ENCODE results near the gene RAP1A.
"Not testable (repeated sequence)": the region's sequence is repeated elsewhere in the genome, so short reads cannot be mapped to it uniquely, and the experiment has no call there.

Gene RAP1A

DNA sequence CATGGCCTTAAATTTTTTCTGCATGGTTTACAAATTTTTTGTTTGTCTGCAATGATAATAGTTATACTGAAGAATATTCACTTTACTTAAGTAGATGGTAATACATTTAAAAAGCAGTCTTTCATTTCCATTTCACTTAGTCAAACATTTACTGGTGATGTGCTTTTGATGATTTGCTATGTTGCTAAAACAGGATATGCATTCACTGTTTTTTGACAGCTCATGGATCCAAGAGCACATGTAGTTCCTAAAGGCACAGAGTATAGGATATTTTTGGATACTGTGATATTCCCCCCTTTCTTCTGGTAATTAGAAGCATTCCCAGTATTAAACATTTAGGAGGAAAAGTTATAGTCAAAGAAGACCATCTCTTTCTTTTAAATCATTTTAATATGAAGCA is 45.9 kb downstream of the RAP1A start:
- no peak for DNase-seq (ENCODE audit: low spot score)

DNA sequence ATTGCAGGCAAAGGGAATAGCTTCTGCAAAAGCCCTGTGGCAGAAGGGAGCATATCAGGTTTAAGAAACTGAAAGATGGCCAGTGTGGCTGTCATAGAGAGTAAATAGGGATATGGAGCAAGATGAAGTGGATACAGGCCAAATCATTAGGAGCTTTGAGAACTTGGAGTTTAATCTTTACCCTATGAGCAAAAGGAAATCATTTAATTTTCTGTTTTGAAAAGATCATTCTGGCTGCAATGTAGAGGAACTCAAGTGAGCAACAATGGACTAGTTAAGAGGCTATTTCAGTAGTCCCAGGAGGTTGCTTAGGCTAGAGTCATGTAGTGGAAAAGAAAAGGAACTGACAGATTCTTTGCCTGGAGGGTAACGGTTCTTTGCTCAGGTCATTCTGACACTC is 47.2 kb downstream of the RAP1A start:
- no peak for DNase-seq (ENCODE audit: low spot score)

DNA sequence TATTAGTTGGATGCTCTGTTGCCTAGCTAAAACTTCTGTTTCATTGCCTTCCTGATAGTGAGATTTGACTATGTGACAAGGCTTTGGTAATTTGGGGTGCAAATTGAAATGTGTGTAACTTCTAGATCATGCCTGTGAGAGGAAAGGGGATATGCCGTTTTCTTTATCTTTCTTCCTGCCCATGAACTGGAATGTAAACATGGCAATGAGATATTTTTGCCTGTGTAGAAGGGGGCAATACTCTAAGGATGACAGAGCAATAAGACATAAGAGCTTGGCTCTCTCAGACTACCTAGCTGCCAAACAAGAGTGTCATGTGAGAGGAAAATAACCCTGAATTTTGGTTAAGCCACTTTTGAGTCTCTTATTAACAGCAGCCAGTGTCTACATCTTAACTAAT is 49.7 kb downstream of the RAP1A start:
- DNase-seq (ENCODE audit: low spot score): no peak

- no peak for DNase-seq (ENCODE audit: low spot score)
Observed at GRCh38 chr1:111671852-111672251, 52.3 kb downstream of the RAP1A start.

- DNase-seq (ENCODE audit: low spot score): no peak
Observed at GRCh38 chr1:111672331-111672730, 52.7 kb downstream of the RAP1A start.

DNA sequence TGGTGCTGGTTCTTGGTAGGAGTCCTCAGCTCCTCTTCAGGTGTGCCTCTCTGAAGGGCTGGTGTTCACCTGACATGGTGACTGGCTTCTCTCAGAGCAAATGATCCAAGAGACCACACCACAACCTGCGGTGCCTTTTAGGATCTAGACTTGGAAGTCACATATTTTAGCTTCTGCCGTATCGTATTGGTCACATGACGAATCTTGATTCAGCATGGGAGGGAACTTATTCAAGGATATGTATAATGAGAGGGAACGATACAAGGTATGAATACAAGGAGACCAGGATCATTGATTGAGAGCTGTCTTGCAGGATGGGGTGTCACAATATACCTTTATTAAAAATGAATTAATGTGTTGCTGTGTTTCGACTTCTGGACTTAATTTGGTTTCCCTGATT is 58.0 kb downstream of the RAP1A start:
- DNase-seq (ENCODE audit: low spot score): no peak

DNA sequence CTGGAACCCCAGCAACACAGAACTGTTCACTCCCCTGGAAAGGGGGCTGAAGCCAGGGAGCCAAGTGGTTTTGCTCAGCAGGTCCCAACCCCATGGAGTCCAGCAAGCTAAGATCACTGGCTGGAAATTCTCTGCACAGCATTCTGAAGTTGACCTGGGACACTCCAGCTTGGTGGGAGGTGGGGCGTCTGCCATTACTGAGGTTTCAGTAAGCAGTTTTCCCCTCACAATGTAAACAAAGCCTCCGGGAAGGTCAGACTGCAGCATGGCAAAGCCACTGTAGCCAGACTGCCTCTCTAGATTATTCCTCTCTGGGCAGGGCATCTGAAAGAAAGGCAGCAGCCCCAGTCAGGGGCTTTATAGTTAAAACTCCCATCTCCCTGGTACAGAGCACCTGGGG is 60.0 kb downstream of the RAP1A start:
- no peak for DNase-seq (ENCODE audit: low spot score)

GRCh38 chr1:111680212-111680800 is 60.7 kb downstream of the RAP1A start:
- not testable (repeated sequence) for DNase-seq (ENCODE audit: low spot score)

DNA sequence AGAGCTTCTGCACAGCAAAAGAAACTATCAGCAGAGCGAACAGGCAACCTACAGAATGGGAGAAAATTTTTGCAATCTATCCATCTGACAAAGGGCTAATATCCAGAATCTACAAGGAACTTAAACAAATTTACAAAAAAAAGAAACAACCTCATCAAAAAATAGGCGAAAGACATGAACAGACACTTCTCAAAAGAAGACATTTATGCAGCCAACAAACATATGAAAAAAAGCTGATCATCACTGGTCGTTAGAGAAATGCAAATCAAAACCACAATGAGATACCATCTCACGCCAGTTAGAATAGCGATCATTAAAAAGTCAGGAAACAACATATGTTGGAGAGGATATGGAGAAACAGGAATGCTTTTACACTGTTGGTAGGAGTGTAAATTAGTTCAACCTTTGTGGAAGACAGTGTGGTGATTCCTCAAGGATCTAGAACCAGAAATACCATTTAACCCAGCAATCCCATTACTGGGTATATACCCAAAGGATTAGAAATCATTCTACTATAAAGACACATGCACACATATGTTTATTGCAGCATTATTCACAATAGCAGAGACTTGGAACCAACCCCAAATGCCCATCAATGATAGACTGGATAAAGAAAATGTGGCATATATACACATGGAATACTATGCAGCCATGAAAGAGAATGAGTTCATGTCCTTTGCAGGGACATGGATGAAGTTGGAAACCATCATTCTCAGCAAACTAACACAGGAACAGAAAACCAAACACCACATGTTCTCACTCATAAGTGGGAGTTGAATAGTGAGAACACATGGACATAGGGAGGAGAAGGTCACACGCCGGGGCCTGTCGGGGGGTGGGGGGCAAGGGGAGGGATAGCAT is 65.9 kb downstream of the RAP1A start:
- not testable (repeated sequence) for DNase-seq (ENCODE audit: low spot score)

GRCh38 chr1:111690306-111690617 is 70.7 kb downstream of the RAP1A start:
- no peak for DNase-seq (ENCODE audit: low spot score)

GRCh38 chr1:111691886-111692285 is 72.3 kb downstream of the RAP1A start:
- no peak for DNase-seq (ENCODE audit: low spot score)

DNA sequence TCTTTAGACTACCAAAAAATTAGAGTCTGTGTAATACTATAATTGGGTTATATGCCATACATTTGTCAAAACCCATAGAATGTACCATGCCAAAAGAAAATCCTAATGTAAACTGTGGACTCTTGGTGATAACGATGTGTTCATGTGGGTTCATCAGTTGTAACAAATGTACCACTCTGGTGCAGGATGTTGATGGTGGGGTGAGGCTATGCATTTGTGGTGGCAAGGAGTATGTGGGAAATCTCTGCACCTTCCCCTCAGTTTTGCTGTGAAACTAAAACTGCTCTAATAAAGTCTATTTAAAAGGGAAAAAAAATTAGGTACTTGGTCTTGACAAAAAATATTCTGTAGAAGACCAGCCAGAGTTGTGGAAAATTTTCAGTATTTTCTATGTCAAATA is 76.2 kb downstream of the RAP1A start:
- DNase-seq (ENCODE audit: low spot score): no peak

- no peak for DNase-seq (ENCODE audit: low spot score)
Observed at GRCh38 chr1:111696330-111696729, 76.7 kb downstream of the RAP1A start.

DNA sequence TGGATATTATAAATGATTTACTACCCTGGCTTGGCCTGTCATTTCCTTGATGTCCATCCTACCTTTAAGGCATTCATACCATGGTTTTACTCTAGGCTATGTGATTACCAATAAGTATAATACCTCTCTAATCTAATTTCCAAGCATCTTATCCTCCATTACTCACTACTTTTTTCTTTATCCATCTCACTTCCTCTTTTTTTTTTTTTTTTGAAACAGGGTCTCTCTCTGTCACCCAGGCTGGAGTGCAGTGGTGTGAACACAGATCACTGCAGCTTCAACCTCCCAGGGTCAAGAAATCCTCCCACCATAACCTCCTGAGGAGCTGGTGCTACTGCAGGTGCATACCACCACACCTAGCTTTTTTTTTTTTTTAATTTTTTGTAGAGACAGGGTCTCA is 79.7 kb downstream of the RAP1A start:
- no peak for DNase-seq (ENCODE audit: low spot score)

DNA sequence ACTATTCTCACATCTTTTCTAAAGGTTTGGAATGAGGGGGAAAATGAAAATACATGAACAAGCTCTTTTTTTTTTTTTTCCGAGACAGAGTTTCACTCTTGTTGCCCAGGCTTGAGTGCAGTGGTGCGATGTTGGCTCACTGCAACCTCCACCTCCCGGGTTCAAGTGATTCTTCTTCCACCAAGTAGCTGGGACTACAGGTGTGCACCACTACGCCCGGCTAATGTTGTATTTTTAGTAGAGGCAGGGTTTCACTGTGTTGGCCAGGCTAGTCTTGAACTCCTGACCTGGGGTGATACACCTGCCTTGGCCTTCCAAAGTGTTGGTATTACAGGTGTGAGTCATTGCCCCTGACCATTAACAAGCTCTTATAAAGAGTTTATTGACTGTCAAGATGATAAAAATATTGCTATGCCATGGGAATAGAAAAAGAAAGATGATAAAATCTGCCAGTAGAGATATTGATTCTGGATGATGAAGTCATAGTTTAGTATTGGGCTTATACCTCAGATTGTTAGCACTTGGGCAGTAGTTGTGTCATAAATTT is 83.0 kb downstream of the RAP1A start:
- no peak for DNase-seq (ENCODE audit: low spot score)

DNA sequence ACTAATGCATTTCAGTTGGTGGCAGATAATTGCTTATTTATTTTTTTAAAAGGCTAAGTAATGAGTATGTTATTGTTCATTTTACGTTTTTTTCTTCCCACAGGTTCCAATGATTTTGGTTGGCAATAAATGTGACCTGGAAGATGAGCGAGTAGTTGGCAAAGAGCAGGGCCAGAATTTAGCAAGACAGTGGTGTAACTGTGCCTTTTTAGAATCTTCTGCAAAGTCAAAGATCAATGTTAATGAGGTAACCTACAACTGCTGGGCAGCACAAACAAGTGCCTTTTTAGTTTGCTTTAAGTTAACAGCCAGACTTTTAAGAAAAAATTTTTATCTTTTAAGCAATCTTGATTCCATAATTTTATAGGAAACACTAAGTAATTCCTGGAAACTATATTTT is 84.7 kb downstream of the RAP1A start:
- DNase-seq (ENCODE audit: low spot score): no peak

DNA sequence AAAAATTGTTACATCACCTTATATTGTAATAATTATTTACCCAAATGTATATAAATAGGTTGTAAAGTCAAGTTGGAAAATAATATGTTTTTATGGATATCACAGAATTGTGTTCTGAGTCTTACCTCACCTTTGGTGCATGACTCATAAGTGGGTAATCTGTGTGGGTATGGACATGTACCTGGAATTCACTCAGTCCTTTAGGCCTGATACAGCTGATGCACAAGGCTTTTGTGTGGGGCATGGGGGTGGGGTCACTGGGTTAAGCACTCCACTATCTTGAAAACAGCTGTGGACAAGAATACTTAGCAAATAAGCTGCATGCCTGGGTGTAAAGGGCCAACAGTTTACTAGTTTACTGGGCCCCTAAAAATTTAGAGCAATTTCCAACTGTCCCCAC is 85.2 kb downstream of the RAP1A start:
- DNase-seq (ENCODE audit: low spot score): no peak

GRCh38 chr1:111705841-111706240 is 86.3 kb downstream of the RAP1A start:
- no peak for DNase-seq (ENCODE audit: low spot score)

DNA sequence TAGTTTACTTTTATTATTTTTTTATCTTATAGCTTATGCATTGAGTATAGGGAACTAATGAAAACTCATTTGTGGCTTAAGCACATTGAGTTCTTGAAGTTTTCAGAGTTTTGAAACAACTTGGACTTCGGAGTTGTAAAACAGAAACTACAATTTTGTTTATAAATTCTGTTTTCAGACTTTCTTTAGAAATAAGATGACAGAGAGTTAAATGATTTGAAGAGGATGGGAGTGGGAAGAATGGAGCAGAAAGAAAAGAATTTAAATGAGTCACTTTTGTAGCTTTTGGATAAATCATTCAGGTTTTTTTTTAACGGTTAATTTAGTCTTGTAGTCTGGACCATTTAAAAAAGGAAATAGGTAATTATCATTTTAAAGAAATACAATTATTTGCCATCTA is 87.3 kb downstream of the RAP1A start:
- no peak for DNase-seq (ENCODE audit: low spot score)

DNA sequence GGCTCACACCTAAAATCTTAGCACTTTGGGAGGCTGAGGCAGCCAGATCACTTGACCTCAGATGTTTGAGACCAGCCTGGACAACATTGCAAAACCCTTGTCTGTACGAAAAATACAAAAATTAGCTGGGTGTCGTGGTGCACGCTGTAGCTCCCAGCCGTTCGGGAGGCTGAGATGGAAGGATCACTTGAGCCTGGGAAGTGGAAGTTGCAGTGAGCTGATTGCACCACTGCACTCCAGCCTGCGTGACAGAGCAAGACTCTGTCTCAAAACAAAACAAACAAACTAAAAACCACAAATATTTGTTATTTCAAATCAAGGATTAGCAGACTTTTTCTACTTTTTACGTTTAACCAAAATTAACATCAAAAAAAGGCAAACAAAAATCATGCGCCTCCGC is 88.3 kb downstream of the RAP1A start:
- DNase-seq (ENCODE audit: low spot score): no peak

DNA sequence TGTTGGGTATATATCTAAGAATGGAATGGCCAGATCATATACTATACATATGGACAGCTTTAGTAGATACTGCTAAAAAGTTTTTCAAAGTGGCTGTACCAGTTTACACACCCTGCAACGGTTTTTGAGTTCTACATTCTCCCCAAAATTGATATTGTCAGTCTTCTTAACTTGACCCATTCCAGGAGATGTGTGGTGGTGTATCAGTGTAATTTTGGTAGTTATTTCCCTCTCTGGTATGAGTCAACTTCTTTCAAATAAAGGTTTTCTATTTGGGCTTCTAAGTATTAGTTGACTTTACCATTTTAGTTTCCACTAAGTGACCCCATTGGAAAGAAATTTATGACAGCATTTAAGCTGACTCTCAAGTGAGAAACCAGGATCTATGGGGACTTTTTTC is 90.4 kb downstream of the RAP1A start:
- no peak for DNase-seq (ENCODE audit: low spot score)

DNA sequence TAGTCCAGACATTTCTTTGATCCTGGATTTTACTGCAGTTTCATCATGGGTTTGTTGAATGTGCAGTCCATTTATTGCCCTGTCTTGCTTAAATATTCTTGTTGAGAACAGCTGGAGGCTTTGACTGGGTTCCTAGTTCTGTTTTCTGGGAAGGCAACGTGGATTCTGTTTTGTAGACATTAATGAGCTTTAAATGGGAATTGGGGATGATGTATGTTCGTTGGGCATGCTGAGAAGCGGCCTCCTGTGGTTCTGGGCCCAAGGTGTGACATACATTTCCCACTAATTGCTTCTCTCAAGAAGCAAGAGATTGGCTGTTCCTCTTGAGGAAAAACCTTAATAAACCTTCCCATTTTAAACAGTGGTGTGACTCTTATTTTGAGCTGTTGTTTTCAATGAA is 96.7 kb downstream of the RAP1A start:
- no peak for DNase-seq (ENCODE audit: low spot score)

GRCh38 chr1:111717450-111717849 is 97.9 kb downstream of the RAP1A start:
- DNase-seq (ENCODE audit: low spot score): no peak

- no peak for DNase-seq (ENCODE audit: low spot score)
Observed at GRCh38 chr1:111719135-111719534, 99.5 kb downstream of the RAP1A start.

Measured in ecto neural progenitor cell (in vitro differentiated cells).